Thoracic aorta (tissue), 2 donors: ENCODE measurements around the gene OBI1. TPM values are rescaled to one million over a fixed set of nuclear protein-coding genes. Genes with fewer than 3 reads are reported as not detected.

Experiments used
- ATAC-seq: fragments of 150-250 bp; one replicate; pipeline ENCODE4 v1.8.0; 2017; ENCODE audit warnings: low read depth; ENCODE audit not compliant: insufficient number of reproducible peaks, low FRiP score
- DNase-seq: peaks from one replicate; pipeline ENCODE4 v3.0.0-alpha.2; 2020; ENCODE audit warnings: low spot score
- H3K27ac ChIP-seq, 2 donors: fragments of 200-600 bp; sonication (generic); 1 replicate in 1 of 2; 2 replicates in 1 of 2; pipeline ENCODE4 v1.5.1; 2016; ENCODE audit warnings: mild to moderate bottlenecking in 2 of 2, moderate library complexity in 2 of 2
- H3K27me3 ChIP-seq: fragments of 200-600 bp; sonication (generic); replicated peaks from 2 replicates; pipeline ENCODE4 v1.6.0; 2016; ENCODE audit warnings: mild to moderate bottlenecking; ENCODE audit not compliant: insufficient read depth
- H3K36me3 ChIP-seq: fragments of 200-600 bp; sonication (generic); one replicate; pipeline ENCODE4 v1.5.1; 2016
- H3K4me1 ChIP-seq, 2 donors: fragments of 200-600 bp; sonication (generic); 1 replicate in 1 of 2; 2 replicates in 1 of 2; pipeline versions ENCODE4 v1.5.1 to v1.6.0; 2016; ENCODE audit warnings: low read depth in 2 of 2, mild to moderate bottlenecking in 1 of 2; ENCODE audit not compliant: control insufficient read depth in 1 of 2
- H3K4me3 ChIP-seq: fragments of 200-600 bp; sonication (generic); 2 replicates; pipeline ENCODE4 v1.5.1; 2016; ENCODE audit warnings: mild to moderate bottlenecking
- H3K9me3 ChIP-seq: fragments of 200-600 bp; sonication (generic); 2 replicates; pipeline ENCODE4 v1.5.1; 2016
- CTCF ChIP-seq: fragments of 200-600 bp; sonication (generic); IDR thresholded peaks from one replicate; pipeline ENCODE4 v1.5.1; 2019; ENCODE audit warnings: antibody characterized with exemption
- total RNA-seq, 2 donors: library from RNA; depleted of rRNA; stranded (reverse); fragments of >200 nt; gene quantifications; one replicate each; pipeline versions ENCODE4 v1.1.0 to v1.2.3, GENCODE V29; 2016

OBI1 gene
- total RNA-seq, 2 donors from 2014 or later = 9.3 to 10.2 TPM

- Histone ChIP-seq H3K9me3 (no peaks in the 10 kb centered on the region), H3K4me1 (peaks cover 23 to 34% of the 10 kb centered on the region in 2 donors), H3K4me3 (peak within 1 kb of the TSS; percentile 65), H3K36me3 (no peaks in the 10 kb centered on the region), H3K27ac (no peak within 1 kb of the TSS), H3K27me3 (peaks cover 65% of the 10 kb centered on the region)
- no peak for TF ChIP-seq CTCF
- DNase-seq (no peak), ATAC-seq (no peak)
These were observed 55.6 kb downstream of the OBI1 start, which contains the start of gene POU4F1 for GRCh38 chr13:78603240-78603957. POU4F1 (minus strand) TSS chr13:78603552; CDS start chr13:78603326, 226 bp downstream.

- Histone ChIP-seq H3K27me3 (peaks cover 65% of the 10 kb centered on the region), H3K9me3 (no peaks in the 10 kb centered on the region), H3K4me1 (peaks cover 23 to 27% of the 10 kb centered on the region in 2 donors), H3K4me3 (peak overlapping the region; percentile 65), H3K27ac (no peak overlapping the region), H3K36me3 (no peaks in the 10 kb centered on the region)
- TF ChIP-seq CTCF = no peak
- ATAC-seq (no peak), DNase-seq (no peak)
These were observed 56.3 kb downstream of the OBI1 start for GRCh38 chr13:78602561-78603239.

- H3K4me3 ChIP-seq = peak overlapping the region; percentile 65
These were observed 56.9 kb downstream of the OBI1 start for GRCh38 chr13:78601874-78602560.

GRCh38 chr13:78601124-78601873 lies 57.7 kb downstream of the OBI1 start:
- Histone ChIP-seq H3K4me1 (peaks cover 20 to 21% of the 10 kb centered on the region in 2 donors), H3K36me3 (no peaks in the 10 kb centered on the region), H3K9me3 (no peaks in the 10 kb centered on the region), H3K27me3 (peaks cover 60% of the 10 kb centered on the region), H3K4me3 (peak overlapping the region; percentile 21), H3K27ac (no peak overlapping the region)
- ATAC-seq = no peak
- no peak for DNase-seq
- TF ChIP-seq CTCF = no peak

More at GRCh38 chr13:78601874-78602560, 56.9 kb downstream of the OBI1 start:
- ATAC-seq (no peak), DNase-seq (no peak)
- Histone ChIP-seq H3K27me3 (peaks cover 60% of the 10 kb centered on the region), H3K4me1 (peaks cover 18 to 21% of the 10 kb centered on the region in 2 donors), H3K36me3 (no peaks in the 10 kb centered on the region), H3K27ac (no peak overlapping the region), H3K9me3 (no peaks in the 10 kb centered on the region)
- TF ChIP-seq CTCF = no peak
